ENCODE data around the gene IGSF6. TPM values are rescaled to one million over a fixed set of nuclear protein-coding genes. Genes with fewer than 3 reads are reported as not detected.
"Not testable (repeated sequence)": the region's sequence is repeated elsewhere in the genome, so short reads cannot be mapped to it uniquely, and the experiment has no call there.

The IGSF6 gene
- total and polyA plus RNA-seq, 9 donors: 2.3 to 3.7 (median 2.9) TPM

GRCh38 chr16:21610006-21610544 lies 42.3 kb downstream of the IGSF6 start:
- Histone ChIP-seq H3K36me3 (ENCODE audit: control insufficient read depth, insufficient read depth, low read length) (no peaks in the 10 kb centered on the region), H3K9me3 (replicated peaks; ENCODE audit: control insufficient read depth, low read depth, low read length) (no peaks in the 10 kb centered on the region), H3K4me1 (ENCODE audit: control insufficient read depth, insufficient read depth, low read length) (peaks cover 2% of the 10 kb centered on the region), H3K4me3 (ENCODE audit: low read length) (no peak overlapping the region), H3K27ac (ENCODE audit: low read length) (no peak overlapping the region), H3K27me3 (ENCODE audit: control insufficient read depth, insufficient read depth, low read length) (no peaks in the 10 kb centered on the region)
- no CpG with 5 or more reads among the region's 3 CpGs for WGBS (ENCODE audit: insufficient coverage)
- no peak for DNase-seq

GRCh38 chr16:21608639-21609328 lies 43.6 kb downstream of the IGSF6 start:
- DNase-seq: no peak
- H3K4me3 ChIP-seq (ENCODE audit: low read length): no peak overlapping the region
- peaks cover 2% of the 10 kb centered on the region for H3K36me3 ChIP-seq (ENCODE audit: control insufficient read depth, insufficient read depth, low read length)
- 100% methylated on average over 1 of the region's 3 CpGs for WGBS (ENCODE audit: insufficient coverage)
- H3K27me3 ChIP-seq (ENCODE audit: control insufficient read depth, insufficient read depth, low read length): no peaks in the 10 kb centered on the region
- H3K9me3 ChIP-seq (replicated peaks; ENCODE audit: control insufficient read depth, low read depth, low read length): no peaks in the 10 kb centered on the region
- no peak overlapping the region for H3K27ac ChIP-seq (ENCODE audit: low read length)
- H3K4me1 ChIP-seq (ENCODE audit: control insufficient read depth, insufficient read depth, low read length): peaks cover 2% of the 10 kb centered on the region

GRCh38 chr16:21605848-21606247 lies 46.6 kb downstream of the IGSF6 start:
- H3K9me3 ChIP-seq (replicated peaks; ENCODE audit: control insufficient read depth, low read depth, low read length); H3K4me3 ChIP-seq (ENCODE audit: low read length); H3K27ac ChIP-seq (ENCODE audit: low read length); DNase-seq; H3K4me1 ChIP-seq (ENCODE audit: control insufficient read depth, insufficient read depth, low read length); H3K36me3 ChIP-seq (ENCODE audit: control insufficient read depth, insufficient read depth, low read length); H3K27me3 ChIP-seq (ENCODE audit: control insufficient read depth, insufficient read depth, low read length): not testable (repeated sequence)
- 88% methylated on average over 4 of the region's 8 CpGs for WGBS (ENCODE audit: insufficient coverage)

- Histone ChIP-seq H3K27ac (ENCODE audit: low read length) (no peak overlapping the region), H3K4me3 (ENCODE audit: low read length) (no peak overlapping the region), H3K4me1 (ENCODE audit: control insufficient read depth, insufficient read depth, low read length) (no peaks in the 10 kb centered on the region), H3K36me3 (ENCODE audit: control insufficient read depth, insufficient read depth, low read length) (peaks cover 2% of the 10 kb centered on the region), H3K9me3 (replicated peaks; ENCODE audit: control insufficient read depth, low read depth, low read length) (no peaks in the 10 kb centered on the region), H3K27me3 (ENCODE audit: control insufficient read depth, insufficient read depth, low read length) (no peaks in the 10 kb centered on the region)
- WGBS (ENCODE audit: insufficient coverage): no CpG with 5 or more reads among the region's 3 CpGs
- no peak for DNase-seq
These were observed 48.5 kb downstream of the IGSF6 start for GRCh38 chr16:21603928-21604327.

- Histone ChIP-seq H3K27ac (ENCODE audit: low read length) (no peak overlapping the region), H3K4me1 (ENCODE audit: control insufficient read depth, insufficient read depth, low read length) (peaks cover 4% of the 10 kb centered on the region), H3K4me3 (ENCODE audit: low read length) (no peak overlapping the region), H3K9me3 (replicated peaks; ENCODE audit: control insufficient read depth, low read depth, low read length) (no peaks in the 10 kb centered on the region), H3K27me3 (ENCODE audit: control insufficient read depth, insufficient read depth, low read length) (no peaks in the 10 kb centered on the region), H3K36me3 (ENCODE audit: control insufficient read depth, insufficient read depth, low read length) (peaks cover 2% of the 10 kb centered on the region)
- WGBS (ENCODE audit: insufficient coverage): 74% methylated on average over 2 of the region's 3 CpGs
- no peak for DNase-seq
These were observed 49.6 kb downstream of the IGSF6 start for GRCh38 chr16:21602785-21603184.

GRCh38 chr16:21600031-21600773 lies 52.2 kb downstream of the IGSF6 start:
- no peaks in the 10 kb centered on the region for H3K9me3 ChIP-seq (replicated peaks; ENCODE audit: control insufficient read depth, low read depth, low read length)
- H3K4me1 ChIP-seq (ENCODE audit: control insufficient read depth, insufficient read depth, low read length): peaks cover 4% of the 10 kb centered on the region
- DNase-seq: peak; percentile 35
- H3K4me3 ChIP-seq (ENCODE audit: low read length): peak overlapping the region; percentile 69
- WGBS (ENCODE audit: insufficient coverage): under 1% methylated on average over 41 of the region's 52 CpGs
- H3K36me3 ChIP-seq (ENCODE audit: control insufficient read depth, insufficient read depth, low read length): peaks cover 2% of the 10 kb centered on the region
- H3K27me3 ChIP-seq (ENCODE audit: control insufficient read depth, insufficient read depth, low read length): no peaks in the 10 kb centered on the region
- H3K27ac ChIP-seq (ENCODE audit: low read length): peak overlapping the region; percentile 71

- peaks cover 2% of the 10 kb centered on the region for H3K36me3 ChIP-seq (ENCODE audit: control insufficient read depth, insufficient read depth, low read length)
- WGBS (ENCODE audit: insufficient coverage): under 1% methylated on average over 77 of the region's 100 CpGs
- peaks cover 4% of the 10 kb centered on the region for H3K4me1 ChIP-seq (ENCODE audit: control insufficient read depth, insufficient read depth, low read length)
These were observed 53.0 kb downstream of the IGSF6 start, which contains the start of gene METTL9 for GRCh38 chr16:21599122-21600030. TSS of gene METTL9 (plus strand) at chr16:21599577. CDS start at chr16:21599734, 157 bp downstream.

GRCh38 chr16:21598701-21599121 lies 53.7 kb downstream of the IGSF6 start:
- 2% methylated on average over 11 of the region's 13 CpGs for WGBS (ENCODE audit: insufficient coverage)
- Histone ChIP-seq H3K4me1 (ENCODE audit: control insufficient read depth, insufficient read depth, low read length) (peaks cover 4% of the 10 kb centered on the region), H3K27me3 (ENCODE audit: control insufficient read depth, insufficient read depth, low read length) (no peaks in the 10 kb centered on the region), H3K9me3 (replicated peaks; ENCODE audit: control insufficient read depth, low read depth, low read length) (no peaks in the 10 kb centered on the region), H3K27ac (ENCODE audit: low read length) (peak overlapping the region; percentile 95), H3K36me3 (ENCODE audit: control insufficient read depth, insufficient read depth, low read length) (no peaks in the 10 kb centered on the region), H3K4me3 (ENCODE audit: low read length) (peak overlapping the region; percentile 85)
- no peak for DNase-seq

More at GRCh38 chr16:21599122-21600030, 53.0 kb downstream of the IGSF6 start, which contains the start of gene METTL9:
- H3K27ac ChIP-seq (ENCODE audit: low read length): peak within 1 kb of the TSS; percentile 95
- H3K4me3 ChIP-seq (ENCODE audit: low read length): peak within 1 kb of the TSS; percentile 85
- H3K27me3 ChIP-seq (ENCODE audit: control insufficient read depth, insufficient read depth, low read length): no peaks in the 10 kb centered on the region
- DNase-seq: peak; percentile 99
- no peaks in the 10 kb centered on the region for H3K9me3 ChIP-seq (replicated peaks; ENCODE audit: control insufficient read depth, low read depth, low read length)

- Histone ChIP-seq H3K4me1 (ENCODE audit: control insufficient read depth, insufficient read depth, low read length) (peaks cover 4% of the 10 kb centered on the region), H3K4me3 (ENCODE audit: low read length) (no peak overlapping the region), H3K27me3 (ENCODE audit: control insufficient read depth, insufficient read depth, low read length) (no peaks in the 10 kb centered on the region), H3K36me3 (ENCODE audit: control insufficient read depth, insufficient read depth, low read length) (no peaks in the 10 kb centered on the region), H3K9me3 (replicated peaks; ENCODE audit: control insufficient read depth, low read depth, low read length) (no peaks in the 10 kb centered on the region), H3K27ac (ENCODE audit: low read length) (peak overlapping the region; percentile 95)
- WGBS (ENCODE audit: insufficient coverage): 100% methylated on average over 5 of the region's 12 CpGs
- DNase-seq: no peak
These were observed 54.2 kb downstream of the IGSF6 start for GRCh38 chr16:21598206-21598605.

Data from muscle of leg (tissue), 11 donors.